H9 (cell line): ENCODE data around the gene PARP3. TPM values are rescaled to one million over a fixed set of nuclear protein-coding genes. Genes with fewer than 3 reads are reported as not detected.

Experiments used
- DNase-seq: peaks from one replicate; pipeline ENCODE4 v3.0.0-alpha.2; 2017
- H2AFZ ChIP-seq: one replicate; pipeline ENCODE4 v1.6.1; 2013; ENCODE audit warnings: mild to moderate bottlenecking, low read length, control low read depth, moderate library complexity
- H2AK5ac ChIP-seq: 2 replicates; pipeline ENCODE4 v1.6.1; 2013; ENCODE audit warnings: low read length, control low read depth, mixed read lengths; ENCODE audit not compliant: insufficient read length
- H2BK120ac ChIP-seq: one replicate; pipeline ENCODE4 v1.6.1; 2013; ENCODE audit warnings: low read depth, mild to moderate bottlenecking, low read length, control low read depth, inconsistent platforms; ENCODE audit not compliant: poor library complexity, severe bottlenecking
- H2BK12ac ChIP-seq: 2 replicates; pipeline ENCODE4 v1.6.1; 2013; ENCODE audit warnings: low read length, control low read depth, mixed read lengths, low read depth; ENCODE audit not compliant: insufficient read length
- H2BK15ac ChIP-seq: 2 replicates; pipeline ENCODE4 v1.6.1; 2013; ENCODE audit warnings: low read depth, low read length, control low read depth
- H2BK20ac ChIP-seq: one replicate; pipeline ENCODE4 v1.6.1; 2013; ENCODE audit warnings: low read depth, mild to moderate bottlenecking, low read length, control low read depth, inconsistent platforms; ENCODE audit not compliant: poor library complexity, severe bottlenecking
- H2BK5ac ChIP-seq: 2 replicates; pipeline ENCODE4 v1.6.1; 2013; ENCODE audit warnings: low read length, control low read depth, mixed read lengths; ENCODE audit not compliant: insufficient read length
- H3K14ac ChIP-seq: 2 replicates; pipeline ENCODE4 v1.6.1; 2013; ENCODE audit warnings: low read length, control low read depth; ENCODE audit not compliant: insufficient read depth
- H3K18ac ChIP-seq: 2 replicates; pipeline ENCODE4 v1.6.1; 2013; ENCODE audit warnings: low read depth, mild to moderate bottlenecking, mixed read lengths, low read length, control low read depth; ENCODE audit not compliant: insufficient read length
- H3K23ac ChIP-seq: 2 replicates; pipeline ENCODE4 v1.6.1; 2013; ENCODE audit warnings: low read length, control low read depth, mixed read lengths, low read depth; ENCODE audit not compliant: insufficient read length
- H3K23me2 ChIP-seq: 2 replicates; pipeline ENCODE4 v1.6.1; 2013; ENCODE audit warnings: low read depth, mild to moderate bottlenecking, mixed read lengths, low read length, control low read depth; ENCODE audit not compliant: insufficient read length, poor library complexity, severe bottlenecking
- H3K27ac ChIP-seq: 2 replicates; pipeline ENCODE4 v1.5.1; 2013; ENCODE audit warnings: low read length, control low read depth, mixed read lengths, low read depth; ENCODE audit not compliant: insufficient read length
- H3K27me3 ChIP-seq: 2 replicates; pipeline ENCODE4 v1.6.1; 2013; ENCODE audit warnings: low read length, control low read depth, inconsistent platforms; ENCODE audit not compliant: insufficient read depth
- H3K4ac ChIP-seq: 2 replicates; pipeline ENCODE4 v1.6.1; 2013; ENCODE audit warnings: low read depth, mild to moderate bottlenecking, control low read depth, inconsistent platforms, low read length, moderate library complexity
- H3K4me1 ChIP-seq: 2 replicates; pipeline ENCODE4 v1.6.1; 2013; ENCODE audit warnings: low read length, control low read depth, inconsistent platforms; ENCODE audit not compliant: insufficient read depth
- H3K4me2 ChIP-seq: 2 replicates; pipeline ENCODE4 v1.6.1; 2013; ENCODE audit warnings: low read length, control low read depth, mixed read lengths; ENCODE audit not compliant: insufficient read length, insufficient read depth
- H3K56ac ChIP-seq: 2 replicates; pipeline ENCODE4 v1.6.1; 2013; ENCODE audit warnings: low read depth, mild to moderate bottlenecking, mixed read lengths, low read length, control low read depth; ENCODE audit not compliant: insufficient read length
- H3K79me1 ChIP-seq: 2 replicates; pipeline ENCODE4 v1.6.1; 2013; ENCODE audit warnings: low read depth, mild to moderate bottlenecking, moderate library complexity, low read length, control low read depth, inconsistent platforms; ENCODE audit not compliant: insufficient read depth, poor library complexity, severe bottlenecking
- H3K79me2 ChIP-seq: 2 replicates; pipeline ENCODE4 v1.6.1; 2013; ENCODE audit warnings: low read length, control low read depth, inconsistent platforms; ENCODE audit not compliant: insufficient read depth
- H3K9ac ChIP-seq: 2 replicates; pipeline ENCODE4 v1.6.1; 2013; ENCODE audit warnings: low read length, control low read depth, mixed read lengths; ENCODE audit not compliant: insufficient read length; ENCODE audit errors: extremely low read depth
- H3K9me3 ChIP-seq: one replicate; pipeline ENCODE4 v1.6.1; 2013; ENCODE audit warnings: low read depth, low read length, inconsistent platforms; ENCODE audit not compliant: control insufficient read depth
- H3T11ph ChIP-seq: one replicate; pipeline ENCODE4 v1.6.1; 2013; ENCODE audit warnings: mild to moderate bottlenecking, low read length, control low read depth, inconsistent platforms
- H4K20me1 ChIP-seq: one replicate; pipeline ENCODE4 v1.6.1; 2013; ENCODE audit not compliant: control insufficient read depth, insufficient read length, insufficient read depth
- H4K5ac ChIP-seq: 2 replicates; pipeline ENCODE4 v1.6.1; 2013; ENCODE audit warnings: low read depth, mild to moderate bottlenecking, mixed read lengths, low read length, control low read depth; ENCODE audit not compliant: insufficient read length
- H4K8ac ChIP-seq: replicated peaks from 2 replicates; pipeline ENCODE4 v1.6.1; 2013; ENCODE audit warnings: low read length, control low read depth, mixed read lengths, low read depth; ENCODE audit not compliant: insufficient read length
- H4K91ac ChIP-seq: 2 replicates; pipeline ENCODE4 v1.6.1; 2013; ENCODE audit warnings: low read depth, mild to moderate bottlenecking, moderate library complexity, mixed read lengths, low read length, control low read depth; ENCODE audit not compliant: insufficient read length
- H3K27ac Mint-ChIP-seq, 3 experiments: 2 replicates in 2 of 3; 3 replicates in 1 of 3; pipeline ENCODE4 v1.8.0; 2020 to 2021; ENCODE audit warnings: mixed read lengths in 3 of 3, mild to moderate bottlenecking in 1 of 3, moderate library complexity in 1 of 3
- H3K27me3 Mint-ChIP-seq: 2 replicates; pipeline ENCODE4 v1.8.0; 2021; ENCODE audit warnings: low read depth, mild to moderate bottlenecking, moderate library complexity, mixed read lengths
- H3K36me3 Mint-ChIP-seq, 3 experiments: 2 replicates in 2 of 3; 3 replicates in 1 of 3; pipeline ENCODE4 v1.8.0; 2020 to 2021; ENCODE audit warnings: low read depth in 3 of 3, mixed read lengths in 3 of 3; ENCODE audit not compliant: insufficient read depth in 1 of 3
- H3K4me1 Mint-ChIP-seq, 2 experiments: 2 replicates each; pipeline ENCODE4 v1.8.0; 2020; ENCODE audit warnings: mixed read lengths in 2 of 2
- H3K4me3 Mint-ChIP-seq, 2 experiments: 2 replicates in 1 of 2; 3 replicates in 1 of 2; pipeline ENCODE4 v1.8.0; 2020 to 2021; ENCODE audit warnings: mild to moderate bottlenecking in 2 of 2, mixed read lengths in 2 of 2, moderate library complexity in 1 of 2
- H3K9me3 Mint-ChIP-seq, 2 experiments: 2 replicates in 1 of 2; 3 replicates in 1 of 2; pipeline ENCODE4 v1.8.0; 2020; ENCODE audit warnings: mild to moderate bottlenecking in 2 of 2, mixed read lengths in 2 of 2, moderate library complexity in 1 of 2
- WGBS: extraction: QIAGEN DNeasy Blood & Tissue Kit; methylation state at CpG from one replicate; pipeline ENCODE4 v1.1.7; 2013; ENCODE audit warnings: missing lambda C conversion rate, low lambda C conversion rate, mixed read lengths; ENCODE audit not compliant: insufficient read length; ENCODE audit errors: extremely low coverage; 5-methylcytosine and 5-hydroxymethylcytosine counted together
- total RNA-seq: library from RNA; stranded (reverse); gene quantifications from 2 replicates; pipeline ENCODE4 v1.2.1, GENCODE V29; 2021
- TF ChIP-seq, protein P1 (sequence below): fragments of 200-600 bp; sonication (generic); conservative IDR thresholded peaks from 3 replicates; pipeline ENCODE4 v1.8.0; 2021; ENCODE audit warnings: antibody characterized with exemption, mild to moderate bottlenecking

The PARP3 gene
- total RNA-seq, 1 experiment from 2014 or later = 1.3 TPM

DNA sequence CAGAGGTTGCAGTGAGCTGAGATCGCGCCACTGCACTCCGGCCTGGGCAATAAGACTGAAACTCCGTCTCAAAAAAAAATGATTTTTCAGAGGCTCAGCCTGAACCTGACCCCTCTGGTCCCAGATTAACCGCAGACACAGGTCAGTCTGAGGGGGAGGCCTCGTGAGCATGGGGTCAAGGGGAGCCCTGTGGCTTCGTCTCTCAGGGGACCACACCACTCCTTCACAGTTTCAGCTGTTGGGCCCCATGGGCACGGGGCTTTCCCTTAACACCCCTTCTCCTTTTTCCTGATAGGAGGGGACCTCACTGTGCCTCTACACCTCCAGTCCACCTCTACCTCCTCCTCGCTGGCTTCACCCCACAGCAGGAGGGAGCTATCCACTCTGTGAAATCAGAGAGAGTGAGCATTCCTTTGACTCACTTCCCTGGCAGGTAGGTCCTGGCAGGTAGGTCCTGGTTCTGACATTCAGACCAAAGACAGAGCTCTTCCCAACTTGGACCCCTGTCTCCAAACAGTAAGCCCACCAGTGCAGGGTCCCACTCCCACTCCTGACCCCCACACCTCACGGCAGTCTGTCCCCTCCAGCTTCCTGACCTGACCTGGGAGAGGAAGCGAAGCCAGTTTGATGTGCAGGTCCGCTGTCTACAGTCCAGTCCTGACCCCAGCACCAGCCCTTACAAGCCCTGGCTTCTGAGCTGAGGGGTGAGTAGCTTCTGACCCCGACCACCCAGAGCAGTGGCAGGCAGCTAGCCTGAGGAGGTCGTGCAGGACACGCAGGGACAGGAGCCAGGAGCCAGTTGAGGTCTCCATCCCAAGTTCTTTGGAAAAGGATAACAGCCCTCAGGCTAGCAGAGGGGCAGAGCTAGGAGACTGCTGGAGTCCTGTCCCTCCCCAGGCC, 9.4 kb upstream of the PARP3 start:
- Histone ChIP-seq H3K9ac (no peak overlapping the region), H4K8ac (no peak overlapping the region), H4K91ac (no peak overlapping the region), H3K23ac (no peak overlapping the region), H2BK15ac (no peak overlapping the region), H4K5ac (no peak overlapping the region), H2BK20ac (no peak overlapping the region), H3K4me2 (no peak overlapping the region), H4K20me1 (no peaks in the 10 kb centered on the region), H2AK5ac (no peak overlapping the region), H3K4me1 (no peaks in the 10 kb centered on the region), H3K27me3 (no peaks in the 10 kb centered on the region), H2BK5ac (no peak overlapping the region), H3K27ac (no peak overlapping the region), H3K56ac (no peak overlapping the region), H3K9me3 (no peaks in the 10 kb centered on the region), H3K23me2 (no peaks in the 10 kb centered on the region), H3K79me1 (no peaks in the 10 kb centered on the region), H3K14ac (no peak overlapping the region), H2AFZ (no peak overlapping the region), H3K18ac (no peak overlapping the region), H2BK12ac (no peak overlapping the region), H3T11ph (no peak overlapping the region), H2BK120ac (no peak overlapping the region), H3K79me2 (no peaks in the 10 kb centered on the region), H3K4ac (no peak overlapping the region)
- peaks cover 43 to 66% (median 52%) of the 10 kb centered on the region in 3 experiments; a peak in 6 of 7 replicates for H3K36me3 Mint-ChIP-seq
- H3K9me3 Mint-ChIP-seq = no peaks in the 10 kb centered on the region
- no peak overlapping the region for H3K4me3 Mint-ChIP-seq
- no peaks in the 10 kb centered on the region; the same call in 1 of the 2 replicates for H3K27me3 Mint-ChIP-seq
- TF ChIP-seq, protein P1, sequence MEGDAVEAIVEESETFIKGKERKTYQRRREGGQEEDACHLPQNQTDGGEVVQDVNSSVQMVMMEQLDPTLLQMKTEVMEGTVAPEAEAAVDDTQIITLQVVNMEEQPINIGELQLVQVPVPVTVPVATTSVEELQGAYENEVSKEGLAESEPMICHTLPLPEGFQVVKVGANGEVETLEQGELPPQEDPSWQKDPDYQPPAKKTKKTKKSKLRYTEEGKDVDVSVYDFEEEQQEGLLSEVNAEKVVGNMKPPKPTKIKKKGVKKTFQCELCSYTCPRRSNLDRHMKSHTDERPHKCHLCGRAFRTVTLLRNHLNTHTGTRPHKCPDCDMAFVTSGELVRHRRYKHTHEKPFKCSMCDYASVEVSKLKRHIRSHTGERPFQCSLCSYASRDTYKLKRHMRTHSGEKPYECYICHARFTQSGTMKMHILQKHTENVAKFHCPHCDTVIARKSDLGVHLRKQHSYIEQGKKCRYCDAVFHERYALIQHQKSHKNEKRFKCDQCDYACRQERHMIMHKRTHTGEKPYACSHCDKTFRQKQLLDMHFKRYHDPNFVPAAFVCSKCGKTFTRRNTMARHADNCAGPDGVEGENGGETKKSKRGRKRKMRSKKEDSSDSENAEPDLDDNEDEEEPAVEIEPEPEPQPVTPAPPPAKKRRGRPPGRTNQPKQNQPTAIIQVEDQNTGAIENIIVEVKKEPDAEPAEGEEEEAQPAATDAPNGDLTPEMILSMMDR = no peak
- no peaks in the 10 kb centered on the region for H3K4me1 Mint-ChIP-seq
- no CpG with 5 or more reads among the region's 15 CpGs for WGBS
- H3K27ac Mint-ChIP-seq = no peak overlapping the region
- DNase-seq = no peak
